ENCODE data around the gene LDLRAD1.
"Not testable (repeated sequence)": the region's sequence is repeated elsewhere in the genome, so short reads cannot be mapped to it uniquely, and the experiment has no call there.

LDLRAD1 gene

DNA sequence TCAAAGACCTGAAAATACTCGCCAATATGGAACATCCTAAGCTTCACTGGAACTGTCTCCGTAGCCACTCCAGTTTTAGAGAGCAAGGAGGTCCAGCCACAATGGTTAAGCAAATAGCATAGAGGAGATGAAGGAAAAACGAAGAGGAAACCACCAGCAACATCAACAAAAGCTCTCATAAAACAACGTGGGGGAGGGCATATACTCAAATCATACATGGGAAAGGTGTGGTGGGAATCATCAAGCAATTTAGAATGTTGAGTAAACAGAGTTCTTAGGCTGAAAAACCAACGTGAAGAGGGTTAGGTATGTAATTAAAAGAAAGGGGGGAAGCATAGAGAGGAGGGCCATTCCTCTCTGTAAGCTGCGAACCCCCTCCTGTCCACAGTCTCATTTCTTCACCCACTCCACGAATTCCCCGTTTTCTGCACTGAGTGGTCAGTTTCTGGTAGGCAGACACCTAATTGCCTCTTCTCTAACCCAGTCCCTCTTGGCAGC is 34.0 kb upstream of the LDLRAD1 start:
- no peak for DNase-seq (ENCODE audit: low spot score)
- in situ Hi-C loops (cut with MboI; ENCODE audit: low pct_unique_long_range_greater_than_20kb, low sequenced_read_pairs, unreplicated experiment) = no loop called here
- TF ChIP-seq, protein P1, sequence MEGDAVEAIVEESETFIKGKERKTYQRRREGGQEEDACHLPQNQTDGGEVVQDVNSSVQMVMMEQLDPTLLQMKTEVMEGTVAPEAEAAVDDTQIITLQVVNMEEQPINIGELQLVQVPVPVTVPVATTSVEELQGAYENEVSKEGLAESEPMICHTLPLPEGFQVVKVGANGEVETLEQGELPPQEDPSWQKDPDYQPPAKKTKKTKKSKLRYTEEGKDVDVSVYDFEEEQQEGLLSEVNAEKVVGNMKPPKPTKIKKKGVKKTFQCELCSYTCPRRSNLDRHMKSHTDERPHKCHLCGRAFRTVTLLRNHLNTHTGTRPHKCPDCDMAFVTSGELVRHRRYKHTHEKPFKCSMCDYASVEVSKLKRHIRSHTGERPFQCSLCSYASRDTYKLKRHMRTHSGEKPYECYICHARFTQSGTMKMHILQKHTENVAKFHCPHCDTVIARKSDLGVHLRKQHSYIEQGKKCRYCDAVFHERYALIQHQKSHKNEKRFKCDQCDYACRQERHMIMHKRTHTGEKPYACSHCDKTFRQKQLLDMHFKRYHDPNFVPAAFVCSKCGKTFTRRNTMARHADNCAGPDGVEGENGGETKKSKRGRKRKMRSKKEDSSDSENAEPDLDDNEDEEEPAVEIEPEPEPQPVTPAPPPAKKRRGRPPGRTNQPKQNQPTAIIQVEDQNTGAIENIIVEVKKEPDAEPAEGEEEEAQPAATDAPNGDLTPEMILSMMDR (IDR thresholded peaks at IDR 0.05; ENCODE audit: extremely low read depth, insufficient read depth, missing control alignments) = no peak

GRCh38 chr1:54050435-54050834 is 32.4 kb upstream of the LDLRAD1 start:
- in situ Hi-C loops (cut with MboI; ENCODE audit: low pct_unique_long_range_greater_than_20kb, low sequenced_read_pairs, unreplicated experiment); DNase-seq (ENCODE audit: low spot score): not testable (repeated sequence)

DNA sequence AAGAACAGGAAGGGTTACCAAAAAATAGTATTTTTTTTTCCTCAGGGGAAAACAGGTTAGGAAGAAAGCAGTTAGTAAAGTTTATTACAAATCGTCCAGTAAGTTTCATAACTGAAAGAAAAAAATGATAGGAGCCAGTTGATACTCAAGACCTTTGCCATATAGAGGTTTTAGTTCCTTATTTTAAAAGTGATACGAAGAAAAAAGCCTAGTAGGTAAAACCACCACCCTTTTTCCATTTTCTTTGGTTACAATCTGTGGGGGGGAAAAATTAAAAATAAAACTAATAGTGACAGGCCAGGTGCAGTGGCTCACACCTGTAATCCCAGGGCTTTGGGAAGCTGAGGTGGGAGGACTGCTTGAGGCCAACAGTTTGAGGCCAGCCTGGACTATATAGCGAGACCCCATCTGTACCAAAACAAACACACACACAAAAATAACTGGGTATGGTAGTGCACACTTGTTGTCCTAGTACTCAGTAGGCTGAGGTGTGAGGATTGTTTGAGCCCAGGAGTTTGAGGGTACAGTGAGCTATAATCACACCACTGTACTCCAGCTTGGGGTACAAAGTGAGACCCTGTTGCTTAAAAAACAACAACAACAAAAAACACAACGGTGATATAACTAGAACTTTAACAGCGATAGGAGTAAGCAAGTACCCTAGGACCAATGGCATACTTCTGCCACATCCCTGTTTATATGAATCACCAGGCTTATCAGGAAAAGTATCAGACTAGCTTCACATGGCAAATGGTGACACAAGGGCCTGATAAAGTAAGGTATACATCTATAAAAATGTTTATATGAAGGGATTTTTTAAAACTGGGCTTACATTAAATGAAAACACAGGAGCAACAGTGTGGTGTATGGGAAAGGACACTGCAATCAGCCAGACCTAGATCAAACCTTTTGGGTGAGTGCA is 29.7 kb upstream of the LDLRAD1 start:
- DNase-seq (ENCODE audit: low spot score) = no peak
- TF ChIP-seq, protein P1 (IDR thresholded peaks at IDR 0.05; ENCODE audit: extremely low read depth, insufficient read depth, missing control alignments) = no peak
- in situ Hi-C loops (cut with MboI; ENCODE audit: low pct_unique_long_range_greater_than_20kb, low sequenced_read_pairs, unreplicated experiment) = no loop called here

DNA sequence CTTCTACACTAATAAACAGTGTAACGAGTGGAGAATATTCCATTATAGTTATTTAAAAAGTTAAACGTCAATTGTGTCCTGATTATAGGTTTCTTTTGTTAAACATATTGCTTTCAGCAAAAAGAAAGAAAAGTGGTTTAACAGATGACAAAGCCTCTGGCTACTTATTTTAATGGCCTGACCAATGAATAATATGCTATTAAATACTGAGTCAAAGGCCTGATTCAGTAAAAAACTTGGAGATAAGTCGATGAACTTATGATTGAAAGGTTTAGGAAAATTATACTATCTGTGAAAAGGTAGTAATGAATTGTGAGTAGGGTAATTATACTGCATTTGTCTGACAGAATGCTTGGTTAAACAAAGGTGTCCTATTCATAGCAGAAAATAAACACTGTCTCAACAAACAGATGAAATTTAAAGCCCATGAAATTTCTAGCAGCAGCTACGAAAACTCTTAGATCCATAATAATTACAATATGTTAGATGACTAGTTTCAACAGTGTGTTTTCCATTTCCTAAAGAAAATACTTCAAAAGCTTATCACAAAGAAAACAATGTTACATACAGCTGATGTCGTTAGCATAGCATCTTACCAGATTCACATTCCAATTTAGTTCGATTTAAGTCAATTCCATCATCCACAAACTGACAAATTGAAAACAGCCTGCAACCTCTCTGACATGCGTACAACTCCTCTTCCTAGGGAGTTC is 28.8 kb upstream of the LDLRAD1 start:
- DNase-seq (ENCODE audit: low spot score) = no peak
- TF ChIP-seq, protein P1 (IDR thresholded peaks at IDR 0.05; ENCODE audit: extremely low read depth, insufficient read depth, missing control alignments) = no peak

DNA sequence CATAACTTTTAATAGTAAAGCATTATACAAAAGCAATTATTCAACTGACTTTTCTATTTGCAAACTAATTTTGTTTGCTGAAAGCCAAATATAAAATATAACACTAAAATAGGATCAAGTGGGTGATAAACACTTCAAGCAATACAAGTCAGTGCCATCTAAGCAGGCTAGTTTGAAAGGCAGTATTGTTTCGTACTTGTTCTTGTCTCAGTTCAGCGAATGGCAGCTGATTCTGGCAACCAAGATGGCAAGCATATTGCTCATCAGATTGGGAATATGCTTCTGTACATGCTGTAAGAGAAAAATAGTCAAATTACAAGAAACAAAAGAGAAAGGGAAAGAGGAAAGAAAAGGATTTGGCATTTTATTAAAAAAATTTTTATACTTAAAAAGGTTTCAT is 27.5 kb upstream of the LDLRAD1 start:
- in situ Hi-C loops (cut with MboI; ENCODE audit: low pct_unique_long_range_greater_than_20kb, low sequenced_read_pairs, unreplicated experiment) = no loop called here
- DNase-seq (ENCODE audit: low spot score) = no peak
- TF ChIP-seq, protein P1 (IDR thresholded peaks at IDR 0.05; ENCODE audit: extremely low read depth, insufficient read depth, missing control alignments) = no peak

More for the DNA sequence above, 28.8 kb upstream of the LDLRAD1 start:
- in situ Hi-C loops (cut with MboI; ENCODE audit: low pct_unique_long_range_greater_than_20kb, low sequenced_read_pairs, unreplicated experiment) = no loop called here

GRCh38 chr1:54041806-54042205 is 23.8 kb upstream of the LDLRAD1 start:
- in situ Hi-C loops (cut with MboI; ENCODE audit: low pct_unique_long_range_greater_than_20kb, low sequenced_read_pairs, unreplicated experiment) = no loop called here
- TF ChIP-seq, protein P1 (IDR thresholded peaks at IDR 0.05; ENCODE audit: extremely low read depth, insufficient read depth, missing control alignments) = no peak
- DNase-seq (ENCODE audit: low spot score) = no peak

GRCh38 chr1:54037476-54037875 is 19.5 kb upstream of the LDLRAD1 start:
- TF ChIP-seq, protein P1 (IDR thresholded peaks at IDR 0.05; ENCODE audit: extremely low read depth, insufficient read depth, missing control alignments) = no peak
- DNase-seq (ENCODE audit: low spot score) = no peak
- in situ Hi-C loops (cut with MboI; ENCODE audit: low pct_unique_long_range_greater_than_20kb, low sequenced_read_pairs, unreplicated experiment) = no loop called here

Data from GM13977 (cell line).